Measurements from ENCODE around the gene CYTH4. TPM values are rescaled to one million over a fixed set of nuclear protein-coding genes. Genes with fewer than 3 reads are reported as not detected.

Gene CYTH4
- total RNA-seq, 4 donors from 2014 or later, result 4.2 to 21.3 (median 9.3) TPM

- peaks cover 65% of the 10 kb centered on the region for H3K27me3 ChIP-seq
- 76 to 85% methylated on average over 9 of the region's 13 CpGs for WGBS, 2 donors (ENCODE audit: low coverage in 1 of 2)
Measured at GRCh38 chr22:37292641-37293040, 10.3 kb downstream of the CYTH4 start.

GRCh38 chr22:37293172-37293571 lies 10.9 kb downstream of the CYTH4 start:
- no peak overlapping the region for H3K27ac ChIP-seq
- H3K36me3 ChIP-seq, result no peaks in the 10 kb centered on the region
- ATAC-seq, result no peak
- H3K27me3 ChIP-seq, result peaks cover 63% of the 10 kb centered on the region
- no peaks in the 10 kb centered on the region for H3K9me3 ChIP-seq
- 90 to 94% methylated on average over 2 to 3 of the region's 3 CpGs for WGBS, 2 donors (ENCODE audit: low coverage in 1 of 2)
- no peak for TF ChIP-seq POLR2AphosphoS5 (IDR thresholded peaks at IDR 0.05)
- TF ChIP-seq POLR2A (IDR thresholded peaks at IDR 0.05), result no peak
- TF ChIP-seq CTCF (IDR thresholded peaks at IDR 0.05), result no peak
- TF ChIP-seq EP300 (IDR thresholded peaks at IDR 0.05), result no peak
- no peak overlapping the region for H3K4me3 ChIP-seq
- H3K4me1 ChIP-seq, result no peaks in the 10 kb centered on the region

More at GRCh38 chr22:37292641-37293040, 10.3 kb downstream of the CYTH4 start:
- no peak overlapping the region for H3K4me3 ChIP-seq
- no peak overlapping the region for H3K27ac ChIP-seq
- no peak for ATAC-seq
- H3K4me1 ChIP-seq, result no peaks in the 10 kb centered on the region
- no peaks in the 10 kb centered on the region for H3K9me3 ChIP-seq
- H3K36me3 ChIP-seq, result no peaks in the 10 kb centered on the region
- TF ChIP-seq POLR2AphosphoS5 (IDR thresholded peaks at IDR 0.05), result no peak
- TF ChIP-seq EP300 (IDR thresholded peaks at IDR 0.05), result no peak
- no peak for TF ChIP-seq POLR2A (IDR thresholded peaks at IDR 0.05)
- TF ChIP-seq CTCF (IDR thresholded peaks at IDR 0.05), result no peak

DNA sequence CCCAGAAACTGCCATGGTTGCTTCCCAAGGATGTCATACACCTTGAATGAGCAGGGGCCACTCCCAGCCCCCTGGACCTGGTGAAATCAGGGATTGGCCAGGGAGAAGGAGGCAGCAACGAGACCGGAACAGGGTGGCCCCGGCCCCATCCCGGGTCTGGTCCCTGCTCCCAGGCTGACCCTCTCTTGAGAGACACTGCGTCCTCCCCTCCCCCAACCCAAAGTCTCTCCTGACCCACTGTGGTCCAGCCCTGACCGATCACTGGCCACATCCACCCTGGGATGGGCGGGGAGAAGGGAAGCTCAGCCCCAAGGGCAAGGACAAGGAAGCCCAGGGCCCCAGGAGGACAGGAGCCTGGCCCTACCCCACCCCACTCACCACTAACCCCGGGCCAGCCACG lies 12.4 kb downstream of the CYTH4 start:
- no peak overlapping the region for H3K4me3 ChIP-seq
- H3K27me3 ChIP-seq, result peaks cover 52% of the 10 kb centered on the region
- whole genome bisulfite sequencing, 2 donors (ENCODE audit: low coverage in 1 of 2), result 85% methylated on average over 3 of the region's 9 CpGs; no CpG with 5 or more reads in 1 of the 2 donors
- ATAC-seq, result no peak
- no peaks in the 10 kb centered on the region for H3K4me1 ChIP-seq
- no peaks in the 10 kb centered on the region for H3K36me3 ChIP-seq
- no peak for TF ChIP-seq CTCF (IDR thresholded peaks at IDR 0.05)
- no peak for TF ChIP-seq POLR2A (IDR thresholded peaks at IDR 0.05)
- TF ChIP-seq EP300 (IDR thresholded peaks at IDR 0.05), result no peak
- H3K9me3 ChIP-seq, result no peaks in the 10 kb centered on the region
- no peak overlapping the region for H3K27ac ChIP-seq

DNA sequence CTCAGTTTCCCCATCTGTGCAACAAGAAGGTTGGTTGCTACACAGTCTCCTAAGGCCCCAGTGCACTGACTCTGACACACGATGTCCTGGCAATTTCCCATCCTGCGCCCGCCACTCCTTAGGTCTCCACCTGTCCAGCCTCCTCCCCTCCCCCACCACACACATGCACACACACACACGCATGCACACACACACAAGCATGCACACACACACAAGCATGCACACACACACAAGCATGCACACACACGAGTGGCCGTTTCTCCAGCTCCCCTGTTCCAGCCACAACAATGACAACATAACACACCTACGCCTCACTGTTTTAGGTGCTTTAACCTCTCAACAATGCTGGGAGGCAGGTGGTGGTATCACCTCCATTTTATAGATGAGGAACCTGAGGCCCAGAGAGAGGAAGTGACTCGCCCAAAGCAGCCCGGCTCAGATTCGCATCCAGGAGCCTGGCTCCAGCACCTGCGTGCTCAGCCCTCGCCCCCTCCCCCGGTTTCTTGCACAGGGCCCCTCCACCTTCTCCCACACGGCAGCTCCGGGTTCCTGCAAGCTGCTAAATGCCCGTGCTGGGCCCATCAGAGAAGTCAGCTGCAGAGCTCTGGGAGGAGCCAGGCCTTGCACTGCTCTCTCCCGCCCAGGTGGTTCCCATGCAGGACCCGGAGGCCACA lies 13.0 kb downstream of the CYTH4 start:
- no peaks in the 10 kb centered on the region for H3K36me3 ChIP-seq
- no peak overlapping the region for H3K27ac ChIP-seq
- no peak overlapping the region for H3K4me3 ChIP-seq
- TF ChIP-seq POLR2A (IDR thresholded peaks at IDR 0.05), result no peak
- TF ChIP-seq EP300 (IDR thresholded peaks at IDR 0.05), result no peak
- no peak for TF ChIP-seq POLR2AphosphoS5 (IDR thresholded peaks at IDR 0.05)
- TF ChIP-seq CTCF (IDR thresholded peaks at IDR 0.05), result no peak
- no peak for ATAC-seq
- WGBS, 2 donors (ENCODE audit: low coverage in 1 of 2), result 80 to 100% methylated on average over 2 to 12 of the region's 18 CpGs
- peaks cover 56% of the 10 kb centered on the region for H3K27me3 ChIP-seq
- H3K9me3 ChIP-seq, result no peaks in the 10 kb centered on the region
- no peaks in the 10 kb centered on the region for H3K4me1 ChIP-seq

- no peaks in the 10 kb centered on the region for H3K36me3 ChIP-seq
- no peaks in the 10 kb centered on the region for H3K4me1 ChIP-seq
- no peak overlapping the region for H3K4me3 ChIP-seq
- ATAC-seq, result no peak
- H3K27me3 ChIP-seq, result peaks cover 61% of the 10 kb centered on the region
- no peak overlapping the region for H3K27ac ChIP-seq
- no peaks in the 10 kb centered on the region for H3K9me3 ChIP-seq
- no peak for TF ChIP-seq EP300 (IDR thresholded peaks at IDR 0.05)
- no peak for TF ChIP-seq POLR2A (IDR thresholded peaks at IDR 0.05)
- WGBS, 2 donors (ENCODE audit: low coverage in 1 of 2), result no CpG with 5 or more reads among the region's 11 CpGs
Measured at GRCh38 chr22:37295946-37296345, 13.6 kb downstream of the CYTH4 start.

Measured in gastroesophageal sphincter (tissue), 4 donors.